ENCODE data around the gene VPS29.

GRCh38 chr12:110548678-110549077 is 46.8 kb upstream of the VPS29 start:
- TF ChIP-seq CTCF (IDR thresholded peaks at IDR 0.05; ENCODE audit: insufficient read depth, low read depth, low read length) (no peak), EZH2 (IDR thresholded peaks at IDR 0.05; ENCODE audit: insufficient read depth, low read length) (no peak)

Measured in astrocyte (in vitro differentiated cells and primary cell).